ENCODE data around the gene SPATA20. TPM values are rescaled to one million over a fixed set of nuclear protein-coding genes. Genes with fewer than 3 reads are reported as not detected.

Gene SPATA20
- total RNA-seq, 1 experiment from 2014 or later: 15.5 TPM

DNA sequence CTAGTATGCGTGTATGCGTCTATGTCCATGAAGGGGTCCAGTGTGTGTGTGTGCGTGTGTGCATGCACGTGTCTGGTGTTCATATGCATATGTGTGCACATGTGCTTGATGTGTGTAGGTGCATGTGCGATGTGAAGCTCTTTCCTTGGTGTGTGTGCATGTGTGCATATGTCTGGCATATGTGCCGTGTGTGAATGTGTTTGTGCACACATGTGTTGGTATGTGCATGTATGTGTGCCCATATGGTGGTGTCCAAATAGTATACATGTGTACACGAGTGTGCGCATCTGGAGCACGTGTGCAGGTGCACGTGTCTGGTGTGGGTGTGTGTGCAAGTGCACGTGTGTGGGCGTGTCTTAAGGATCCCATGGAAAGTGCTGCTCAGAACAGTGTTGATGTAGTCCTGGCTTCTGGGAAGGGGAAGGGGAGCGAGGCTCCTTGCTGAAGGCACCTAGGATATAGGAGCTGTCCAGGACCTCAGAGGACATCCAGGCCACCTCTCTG is 30.5 kb downstream of the SPATA20 start:
- no peak for DNase-seq (ENCODE audit: low read depth)

DNA sequence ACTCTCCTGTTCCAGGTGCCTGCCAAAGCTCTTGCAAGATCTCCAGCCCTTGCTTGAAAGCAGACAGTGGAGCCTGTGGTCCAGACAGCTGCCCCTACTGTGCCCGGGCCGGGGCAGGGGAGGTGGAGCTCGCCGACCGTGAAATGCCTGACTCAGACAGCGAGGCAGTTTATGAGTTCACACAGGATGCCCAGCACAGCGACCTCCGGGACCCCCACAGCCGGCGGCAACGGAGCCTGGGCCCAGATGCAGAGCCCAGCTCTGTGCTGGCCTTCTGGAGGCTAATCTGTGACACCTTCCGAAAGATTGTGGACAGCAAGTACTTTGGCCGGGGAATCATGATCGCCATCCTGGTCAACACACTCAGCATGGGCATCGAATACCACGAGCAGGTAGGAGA is 31.2 kb downstream of the SPATA20 start:
- no peak for DNase-seq (ENCODE audit: low read depth)

- no peak for DNase-seq (ENCODE audit: low read depth)
Measured at GRCh38 chr17:50579399-50579798, 32.4 kb downstream of the SPATA20 start.

DNA sequence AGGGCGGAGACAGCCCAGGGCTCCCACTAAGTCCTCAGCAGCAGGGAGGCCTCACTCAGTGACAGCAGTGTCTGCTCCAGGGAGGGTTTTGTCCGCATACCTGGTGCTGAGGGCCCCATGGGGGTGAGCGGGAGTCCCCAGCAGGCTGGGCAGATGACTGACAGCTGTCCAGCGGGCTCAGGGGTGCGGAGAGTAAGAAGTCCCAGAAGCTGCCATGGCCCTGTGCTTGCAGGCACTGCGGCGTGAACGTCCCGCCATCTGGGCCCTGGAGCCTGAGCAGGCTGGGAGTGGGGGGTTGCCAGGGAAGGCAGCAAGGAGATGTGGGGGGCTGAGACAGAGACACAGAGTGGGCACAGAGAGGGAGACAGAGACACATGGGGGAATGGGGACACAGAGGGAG is 33.7 kb downstream of the SPATA20 start:
- no peak for DNase-seq (ENCODE audit: low read depth)

GRCh38 chr17:50581316-50581715 is 34.3 kb downstream of the SPATA20 start:
- no peak for DNase-seq (ENCODE audit: low read depth)

DNA sequence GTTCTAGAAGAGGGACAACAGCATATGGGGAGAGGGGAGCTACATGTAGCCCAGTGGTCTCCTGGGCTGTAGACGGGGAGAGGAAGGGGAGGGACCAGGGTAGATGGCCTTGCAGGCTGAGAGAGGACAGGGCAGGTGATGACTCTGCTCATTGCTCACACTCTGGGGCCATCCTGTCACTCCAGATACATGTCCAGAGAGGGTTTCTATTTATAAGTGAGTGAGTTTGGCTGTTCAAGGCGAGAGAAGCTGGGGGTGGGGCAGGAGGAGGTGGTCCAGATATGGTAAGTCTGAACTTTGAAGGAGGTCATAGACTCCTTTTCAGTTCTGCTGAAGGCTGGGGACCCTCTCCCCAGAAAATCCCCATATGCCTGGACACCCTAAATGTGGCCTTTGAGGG is 35.8 kb downstream of the SPATA20 start:
- no peak for DNase-seq (ENCODE audit: low read depth)

GRCh38 chr17:50583641-50584040 is 36.7 kb downstream of the SPATA20 start:
- no peak for DNase-seq (ENCODE audit: low read depth)

GRCh38 chr17:50584116-50584515 is 37.1 kb downstream of the SPATA20 start:
- no peak for DNase-seq (ENCODE audit: low read depth)

GRCh38 chr17:50584749-50585148 is 37.8 kb downstream of the SPATA20 start:
- no peak for DNase-seq (ENCODE audit: low read depth)

GRCh38 chr17:50585346-50585745 is 38.4 kb downstream of the SPATA20 start:
- no peak for DNase-seq (ENCODE audit: low read depth)

GRCh38 chr17:50585891-50586290 is 38.9 kb downstream of the SPATA20 start:
- DNase-seq (ENCODE audit: low read depth): no peak

- no peak for DNase-seq (ENCODE audit: low read depth)
Measured at GRCh38 chr17:50586421-50587247, 39.7 kb downstream of the SPATA20 start.

DNA sequence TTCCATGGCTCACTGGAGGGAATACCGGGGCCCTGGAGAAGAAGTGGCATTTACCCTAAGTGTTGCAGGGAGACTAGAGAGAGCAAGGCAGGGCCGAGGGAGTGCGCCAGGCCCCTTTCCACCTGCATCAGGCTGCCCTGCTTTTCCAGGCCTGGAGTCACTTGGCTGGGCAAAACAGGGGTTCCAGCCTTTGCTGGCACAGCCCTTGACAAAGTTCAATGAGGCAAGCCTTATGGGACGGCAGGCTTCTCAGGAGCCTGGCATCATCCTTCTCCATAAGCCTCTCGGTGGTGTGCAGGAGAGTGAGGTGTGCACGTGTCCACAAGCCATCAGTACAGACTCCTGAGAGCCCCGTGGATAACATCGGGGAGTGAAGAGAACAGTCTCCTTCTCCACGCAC is 40.6 kb downstream of the SPATA20 start:
- DNase-seq (ENCODE audit: low read depth): no peak

DNA sequence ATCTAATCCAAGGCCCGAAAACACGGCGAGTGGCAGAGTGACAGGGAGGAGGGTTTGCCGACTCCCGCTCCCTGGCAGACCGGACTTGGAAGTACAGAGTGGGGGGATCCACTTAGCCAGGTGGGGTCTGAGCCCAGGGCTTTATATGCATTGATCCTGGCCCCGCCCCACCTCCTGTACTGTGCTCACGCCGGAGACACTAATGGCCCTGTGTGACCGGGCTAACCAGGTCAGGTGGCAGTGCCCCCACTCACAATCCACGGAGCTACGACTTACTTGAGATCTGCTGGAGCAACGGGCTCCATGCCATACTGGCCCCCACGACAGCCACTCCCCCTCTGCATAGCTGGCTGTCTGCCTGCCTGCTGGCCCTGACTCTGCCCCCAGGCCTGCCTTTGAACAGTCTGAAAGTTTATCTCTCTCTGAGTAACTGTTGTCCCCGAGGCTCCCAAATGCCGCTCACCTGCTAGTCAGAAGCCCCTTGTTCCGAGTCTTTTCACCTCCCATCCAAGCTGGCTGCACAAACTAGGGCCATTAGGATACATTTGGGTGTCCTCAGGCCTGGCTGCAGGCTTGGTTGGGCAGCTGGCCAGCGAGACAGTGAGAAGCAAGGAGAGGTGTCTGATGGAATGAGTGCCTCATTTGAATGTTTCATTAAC is 41.5 kb downstream of the SPATA20 start:
- no peak for DNase-seq (ENCODE audit: low read depth)

- DNase-seq (ENCODE audit: low read depth): no peak
Measured at GRCh38 chr17:50589095-50589705, 42.2 kb downstream of the SPATA20 start.

DNA sequence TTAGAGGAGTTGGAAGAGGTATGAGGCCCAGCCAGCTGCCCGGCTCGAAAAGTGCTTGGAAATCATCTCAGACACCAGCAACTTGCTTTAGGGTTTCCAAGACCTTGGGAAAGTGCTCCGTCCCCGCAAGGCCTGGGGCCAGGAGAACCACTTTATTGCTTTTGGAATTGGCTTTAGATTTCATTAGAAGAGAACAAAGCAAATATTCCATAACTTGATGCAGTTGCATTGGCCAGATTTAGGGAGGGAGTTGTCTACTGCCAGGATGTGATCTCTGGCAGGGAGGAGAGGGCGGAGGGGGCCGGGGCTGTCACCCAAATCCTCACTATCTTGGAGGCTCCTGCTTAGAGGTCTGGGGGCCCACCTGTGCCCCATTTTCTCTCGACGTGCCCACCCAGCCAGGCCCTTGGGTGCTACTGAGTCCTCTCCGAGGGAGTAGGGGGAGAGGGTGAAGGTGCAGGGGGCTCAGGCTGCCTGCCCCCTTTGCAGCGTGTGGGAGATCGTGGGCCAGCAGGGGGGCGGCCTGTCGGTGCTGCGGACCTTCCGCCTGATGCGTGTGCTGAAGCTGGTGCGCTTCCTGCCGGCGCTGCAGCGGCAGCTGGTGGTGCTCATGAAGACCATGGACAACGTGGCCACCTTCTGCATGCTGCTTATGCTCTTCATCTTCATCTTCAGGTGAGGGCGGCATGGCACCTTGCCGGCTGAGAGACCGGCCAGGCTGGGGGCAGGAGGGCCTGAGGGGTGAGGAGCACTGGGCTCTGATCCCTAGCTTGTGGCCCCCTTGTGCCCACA is 44.2 kb downstream of the SPATA20 start:
- DNase-seq (ENCODE audit: low read depth): no peak

GRCh38 chr17:50593321-50593720 is 46.3 kb downstream of the SPATA20 start:
- DNase-seq (ENCODE audit: low read depth): peak; percentile 43

- DNase-seq (ENCODE audit: low read depth): no peak
Measured at GRCh38 chr17:50594128-50594823, 47.3 kb downstream of the SPATA20 start.

DNA sequence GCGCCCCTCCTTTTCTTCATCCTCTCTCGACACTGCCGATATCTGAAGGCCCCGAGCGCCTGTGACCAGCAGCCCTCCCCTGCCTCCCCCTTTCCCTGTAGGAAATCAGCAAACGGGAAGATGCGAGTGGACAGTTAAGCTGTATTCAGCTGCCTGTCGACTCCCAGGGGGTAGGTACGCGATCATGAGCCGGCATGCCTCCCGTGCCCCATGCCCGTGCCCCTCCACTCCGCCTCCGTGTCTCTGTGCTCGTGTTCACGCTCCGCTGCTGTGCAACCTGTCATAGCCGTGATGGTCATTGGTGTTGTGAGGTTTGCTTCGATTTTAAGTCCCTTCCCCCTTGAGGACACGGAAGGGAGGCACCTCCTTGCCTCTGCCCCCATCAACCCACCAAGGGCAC is 47.9 kb downstream of the SPATA20 start:
- no peak for DNase-seq (ENCODE audit: low read depth)

GRCh38 chr17:50596191-50597037 is 49.4 kb downstream of the SPATA20 start:
- no peak for DNase-seq (ENCODE audit: low read depth)
